ENCODE results near the gene TYSND1.
"Not testable (repeated sequence)": the region's sequence is repeated elsewhere in the genome, so short reads cannot be mapped to it uniquely, and the experiment has no call there.

Gene TYSND1

GRCh38 chr10:70135046-70135445, 11.5 kb downstream of the TYSND1 start:
- DNase-seq (ENCODE audit: low read depth in 2 of 2) = no peak

- DNase-seq (ENCODE audit: low read depth in 2 of 2) = no peak
Measured at GRCh38 chr10:70132098-70133029, 14.1 kb downstream of the TYSND1 start, which contains the start of gene AIFM2. TSS of gene AIFM2 (minus strand) at chr10:70132825. CDS start at chr10:70124084, 8,741 bp downstream.

- DNase-seq (ENCODE audit: low read depth in 2 of 2) = no peak
Measured at GRCh38 chr10:70131560-70131937, 15.0 kb downstream of the TYSND1 start.

DNA sequence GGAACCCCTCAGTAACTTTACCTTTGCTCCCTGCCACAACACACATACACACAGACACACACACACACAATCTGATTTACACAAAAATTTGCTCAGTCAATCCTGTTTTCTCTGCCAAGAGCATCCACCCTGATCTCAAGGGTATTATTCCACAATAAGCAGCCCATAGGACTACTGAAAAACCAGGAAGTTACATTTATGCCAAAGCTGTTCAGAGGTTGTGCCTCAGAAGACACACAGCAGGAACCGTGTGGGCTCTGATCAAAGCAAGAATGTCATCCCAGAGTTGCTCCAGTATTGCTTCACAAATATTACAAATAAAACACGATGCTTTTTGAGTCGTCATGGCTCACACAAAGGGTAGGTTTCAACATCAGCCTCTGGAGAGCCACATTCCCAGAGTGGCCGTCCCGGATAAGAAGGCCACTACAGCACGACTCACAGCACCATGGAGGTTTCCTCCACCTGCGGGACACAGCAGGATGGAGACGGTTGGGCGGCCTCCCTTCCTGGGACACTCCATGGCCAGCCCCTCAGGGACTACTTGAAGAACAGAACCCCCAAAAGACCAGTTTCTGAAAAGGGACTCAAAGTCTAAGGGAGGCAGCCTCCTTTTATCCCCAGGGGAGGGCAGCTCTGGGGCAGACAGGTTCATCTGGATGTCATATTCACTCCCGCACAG, 15.5 kb downstream of the TYSND1 start:
- no peak for DNase-seq (ENCODE audit: low read depth in 2 of 2)

DNA sequence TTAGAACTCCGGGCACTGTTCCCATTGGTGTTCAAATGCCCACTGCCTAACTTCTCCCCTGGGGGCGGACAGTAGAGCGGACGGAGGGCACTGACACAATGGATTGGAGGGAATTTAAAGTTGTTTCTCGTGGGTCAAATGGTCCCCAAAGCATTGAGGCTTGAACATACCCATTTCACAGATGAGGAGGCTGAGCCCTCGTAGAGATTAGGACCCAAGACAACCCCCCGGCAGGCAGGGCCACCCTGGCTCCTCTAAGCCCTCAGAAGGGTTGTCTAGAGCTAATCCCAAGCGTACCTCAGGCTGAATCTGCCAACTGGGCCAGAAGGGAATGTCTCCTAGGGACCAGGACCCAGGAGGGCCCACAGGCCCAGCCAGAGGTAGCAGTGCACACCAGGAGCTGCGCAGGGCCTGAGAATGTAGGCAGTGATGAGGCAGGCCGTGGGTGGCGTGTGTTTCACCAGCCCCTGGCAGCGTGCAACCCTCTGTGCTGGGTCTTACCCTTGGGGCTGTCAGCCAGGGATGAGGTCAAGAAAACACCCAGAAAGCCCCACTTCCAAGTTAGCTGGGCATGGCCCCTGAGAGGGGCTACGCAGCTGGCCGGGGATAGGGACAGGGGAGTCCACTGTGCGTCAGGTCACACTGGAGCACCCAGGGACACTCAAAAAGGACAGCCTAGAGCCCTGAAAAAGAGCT, 19.7 kb downstream of the TYSND1 start:
- DNase-seq (ENCODE audit: low read depth in 2 of 2) = no peak

DNA sequence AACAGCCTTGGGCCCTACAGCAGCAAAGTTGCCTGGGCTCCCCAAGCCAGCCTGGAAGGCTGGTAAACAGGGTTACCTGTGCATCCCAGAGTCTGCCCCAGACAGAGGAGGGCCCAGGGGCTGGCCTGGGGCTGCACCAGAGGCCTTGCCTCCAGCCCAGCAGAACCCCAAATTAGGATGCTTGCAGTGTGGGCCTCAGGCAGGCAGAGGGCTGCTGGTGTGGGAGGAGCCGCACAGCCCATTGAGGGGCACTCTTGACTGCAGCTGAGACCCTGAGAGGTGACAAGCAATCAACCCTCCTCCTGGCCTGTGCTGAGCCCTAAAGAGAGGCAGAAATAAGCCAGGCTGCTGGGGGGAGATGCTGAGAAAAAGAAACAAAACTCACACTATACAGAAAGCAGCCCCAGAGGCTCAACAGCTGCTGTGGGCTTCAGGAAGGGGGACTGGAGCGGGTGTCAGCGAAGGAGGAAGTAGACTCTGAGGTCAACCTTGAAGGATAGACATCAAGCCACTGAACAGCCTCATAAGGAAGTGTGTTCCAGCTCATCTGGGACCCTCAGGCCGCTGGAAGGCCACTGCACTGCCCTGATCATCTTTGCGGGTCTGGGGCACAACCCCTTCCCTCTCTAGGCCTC, 20.5 kb downstream of the TYSND1 start:
- no peak for DNase-seq (ENCODE audit: low read depth in 2 of 2)

- DNase-seq (ENCODE audit: low read depth in 2 of 2) = no peak
Measured at GRCh38 chr10:70124918-70125317, 21.6 kb downstream of the TYSND1 start.

- no peak for DNase-seq (ENCODE audit: low read depth in 2 of 2)
Measured at GRCh38 chr10:70124415-70124814, 22.1 kb downstream of the TYSND1 start.

- DNase-seq (ENCODE audit: low read depth in 2 of 2) = no peak
Measured at GRCh38 chr10:70123817-70124216, 22.7 kb downstream of the TYSND1 start.

- DNase-seq (ENCODE audit: low read depth in 2 of 2) = not testable (repeated sequence)
Measured at GRCh38 chr10:70123166-70123565, 23.3 kb downstream of the TYSND1 start.

- no peak for DNase-seq (ENCODE audit: low read depth in 2 of 2)
Measured at GRCh38 chr10:70122742-70123141, 23.8 kb downstream of the TYSND1 start.

DNA sequence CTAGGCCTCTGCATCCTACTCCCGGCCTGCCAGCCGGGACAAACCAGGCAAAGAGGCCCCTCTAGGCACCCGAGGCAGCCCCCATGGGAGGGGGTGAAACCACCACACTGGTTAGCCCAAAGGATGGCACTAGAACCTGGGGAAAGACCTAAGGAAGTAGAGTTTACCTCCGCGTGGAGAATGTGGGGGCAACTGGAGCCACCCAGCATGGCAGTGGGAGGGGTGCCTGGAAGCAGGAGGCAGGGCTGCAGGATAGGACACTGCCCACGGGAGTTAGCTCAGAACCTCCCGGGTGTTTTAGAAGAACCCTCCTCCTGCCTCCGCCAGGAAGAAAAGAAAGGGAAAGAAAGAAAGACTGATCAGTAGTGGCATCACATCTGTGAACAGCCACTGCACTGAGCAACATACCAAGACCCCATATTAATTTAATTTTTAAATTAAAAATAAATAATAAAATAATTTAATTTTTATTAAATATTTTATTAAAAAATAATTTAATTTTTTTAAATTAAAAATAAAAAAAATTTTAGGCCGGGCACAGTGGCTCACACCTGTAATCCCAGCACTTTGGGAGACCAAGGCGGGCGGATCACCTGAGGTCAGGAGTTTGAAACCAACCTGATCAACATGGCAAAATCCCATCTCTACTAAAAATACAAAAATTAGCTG, 25.1 kb downstream of the TYSND1 start:
- no peak for DNase-seq (ENCODE audit: low read depth in 2 of 2)

DNA sequence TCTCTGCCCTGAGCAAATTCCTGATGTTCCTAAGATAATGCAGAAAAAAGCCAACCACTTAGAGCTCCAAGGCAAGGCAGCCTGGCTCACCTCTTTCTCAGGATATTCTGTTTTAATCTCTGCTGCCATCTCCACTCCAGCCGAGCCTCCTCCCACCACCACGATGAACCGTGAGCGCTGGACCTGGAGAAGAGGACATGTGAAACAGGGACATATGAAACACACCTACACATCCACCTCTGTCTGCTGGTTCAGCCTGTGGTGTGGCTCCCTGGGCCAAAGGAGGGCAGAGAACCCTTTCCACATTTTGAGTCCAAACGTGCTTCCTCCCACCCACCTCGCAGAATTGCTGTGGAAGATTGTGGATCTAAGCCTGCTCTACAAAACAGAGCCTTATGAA, 26.1 kb downstream of the TYSND1 start:
- DNase-seq (ENCODE audit: low read depth in 2 of 2) = no peak

DNA sequence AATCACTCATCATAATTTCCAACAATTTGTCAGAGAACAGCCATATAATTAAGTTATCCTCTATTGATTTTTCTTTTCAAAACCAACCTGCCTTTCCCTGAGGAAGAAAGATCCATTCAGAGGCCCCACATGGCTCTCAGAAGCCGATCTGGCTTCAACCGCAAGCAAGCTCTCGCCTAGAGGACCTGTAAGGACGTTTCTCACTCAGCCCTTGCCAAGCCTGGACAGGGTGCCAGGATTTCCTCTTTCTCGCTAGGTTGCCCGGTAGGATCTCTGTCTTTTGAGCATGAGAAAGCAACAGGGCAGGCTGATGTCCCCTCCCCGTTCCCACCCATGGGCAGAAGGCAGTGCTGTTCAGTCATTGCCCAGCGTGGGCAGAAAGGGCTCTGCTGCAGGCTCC, 26.9 kb downstream of the TYSND1 start:
- no peak for DNase-seq (ENCODE audit: low read depth in 2 of 2)

DNA sequence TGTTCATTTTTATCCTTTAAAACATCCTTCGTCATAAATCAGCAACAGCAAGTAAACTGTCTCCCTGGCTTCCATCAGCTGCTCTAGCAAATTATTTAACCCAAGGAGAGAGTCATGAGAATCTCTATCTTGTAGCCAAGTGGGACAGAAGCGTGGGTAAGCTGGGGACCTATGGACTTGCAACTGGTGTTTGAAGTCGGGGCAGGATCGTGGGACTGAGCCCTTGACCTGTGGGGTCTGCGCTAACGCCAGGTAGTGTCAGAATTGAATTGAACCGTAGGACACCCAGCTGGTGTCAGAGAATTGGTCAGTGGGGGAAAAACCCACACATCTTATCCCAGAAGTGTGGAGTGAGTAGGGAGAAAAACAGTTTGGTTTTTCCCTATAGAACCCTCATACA, 27.3 kb downstream of the TYSND1 start:
- DNase-seq (ENCODE audit: low read depth in 2 of 2) = no peak

DNA sequence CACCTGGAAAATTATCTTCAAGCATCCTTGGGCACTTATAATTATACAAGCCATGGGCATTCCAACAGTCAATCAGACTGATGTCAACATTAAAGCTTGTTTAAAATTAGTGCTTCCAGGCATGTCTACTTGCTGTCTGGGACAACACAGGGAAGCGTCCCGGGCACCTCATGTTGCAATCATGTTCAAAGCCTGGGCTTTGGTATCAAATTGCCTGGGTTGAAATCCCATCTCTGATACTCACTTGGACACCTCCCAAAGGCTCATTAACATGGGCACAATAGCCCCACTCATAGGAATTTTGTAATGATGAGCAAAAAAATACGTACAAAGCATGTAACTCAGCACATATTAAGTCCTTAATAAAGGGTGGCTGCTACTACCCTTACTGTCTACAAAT, 28.3 kb downstream of the TYSND1 start:
- no peak for DNase-seq (ENCODE audit: low read depth in 2 of 2)

- DNase-seq (ENCODE audit: low read depth in 2 of 2) = no peak
Measured at GRCh38 chr10:70117646-70118045, 28.9 kb downstream of the TYSND1 start.

- peak; percentile 10 to 27 for DNase-seq (ENCODE audit: low read depth in 2 of 2)
Measured at GRCh38 chr10:70115948-70116682, 30.4 kb downstream of the TYSND1 start.

DNA sequence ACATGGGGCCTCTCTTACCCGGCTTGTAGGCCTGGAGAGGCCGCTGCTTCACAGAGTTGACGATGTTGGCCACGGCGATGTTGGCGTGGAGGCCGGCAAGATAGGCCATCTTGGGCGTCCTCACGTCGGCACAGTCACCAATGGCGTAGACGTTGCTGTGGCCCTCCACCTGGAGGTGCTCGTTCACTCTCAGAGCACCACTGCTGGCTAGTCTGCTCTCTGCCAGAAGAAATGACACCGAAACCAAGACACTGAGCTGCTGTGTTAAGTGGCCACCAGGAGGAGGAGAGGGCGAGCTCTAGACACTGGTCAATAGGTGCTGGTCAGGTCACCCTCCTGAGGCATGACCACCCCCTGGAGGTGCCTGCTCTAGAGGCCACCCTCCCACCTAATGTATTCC, 31.6 kb downstream of the TYSND1 start:
- DNase-seq (ENCODE audit: low read depth in 2 of 2) = no peak

GRCh38 chr10:70112071-70112470, 34.4 kb downstream of the TYSND1 start:
- DNase-seq (ENCODE audit: low read depth in 2 of 2) = no peak

DNA sequence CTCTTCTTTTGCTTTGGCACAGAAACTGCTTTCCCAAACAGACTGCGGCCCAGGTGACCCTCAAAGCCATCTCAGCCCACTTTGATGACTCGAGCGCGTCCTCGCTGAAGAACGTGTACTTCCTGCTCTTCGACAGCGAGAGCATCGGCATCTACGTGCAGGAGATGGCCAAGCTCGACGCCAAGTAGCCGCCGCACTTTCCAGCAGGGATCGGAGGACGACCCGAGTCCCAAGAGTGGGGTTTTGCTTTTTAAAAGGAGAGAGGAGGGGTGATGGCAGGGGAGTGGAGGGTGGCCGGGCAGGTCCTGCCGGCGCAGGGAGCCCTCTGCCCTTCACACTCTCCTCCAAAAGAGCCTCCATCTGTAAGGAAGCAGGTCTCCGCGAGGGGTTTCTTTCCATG, 35.0 kb downstream of the TYSND1 start:
- no peak for DNase-seq (ENCODE audit: low read depth in 2 of 2)
